Cerebellar nuclear complex (tissue), 1 donor: Measurements from ENCODE around the gene HSPA5.
A peak's percentile ranks its signal among the peaks of the same experiment; 100 is the strongest.
"Not testable (repeated sequence)": the region's sequence is repeated elsewhere in the genome, so short reads cannot be mapped to it uniquely, and the experiment has no call there.

Experiments
- DNase-seq, 2 experiments: peaks; one replicate each; lab custom pipeline; 2025; lab: John Stamatoyannopoulos, UW

HSPA5 gene

DNA sequence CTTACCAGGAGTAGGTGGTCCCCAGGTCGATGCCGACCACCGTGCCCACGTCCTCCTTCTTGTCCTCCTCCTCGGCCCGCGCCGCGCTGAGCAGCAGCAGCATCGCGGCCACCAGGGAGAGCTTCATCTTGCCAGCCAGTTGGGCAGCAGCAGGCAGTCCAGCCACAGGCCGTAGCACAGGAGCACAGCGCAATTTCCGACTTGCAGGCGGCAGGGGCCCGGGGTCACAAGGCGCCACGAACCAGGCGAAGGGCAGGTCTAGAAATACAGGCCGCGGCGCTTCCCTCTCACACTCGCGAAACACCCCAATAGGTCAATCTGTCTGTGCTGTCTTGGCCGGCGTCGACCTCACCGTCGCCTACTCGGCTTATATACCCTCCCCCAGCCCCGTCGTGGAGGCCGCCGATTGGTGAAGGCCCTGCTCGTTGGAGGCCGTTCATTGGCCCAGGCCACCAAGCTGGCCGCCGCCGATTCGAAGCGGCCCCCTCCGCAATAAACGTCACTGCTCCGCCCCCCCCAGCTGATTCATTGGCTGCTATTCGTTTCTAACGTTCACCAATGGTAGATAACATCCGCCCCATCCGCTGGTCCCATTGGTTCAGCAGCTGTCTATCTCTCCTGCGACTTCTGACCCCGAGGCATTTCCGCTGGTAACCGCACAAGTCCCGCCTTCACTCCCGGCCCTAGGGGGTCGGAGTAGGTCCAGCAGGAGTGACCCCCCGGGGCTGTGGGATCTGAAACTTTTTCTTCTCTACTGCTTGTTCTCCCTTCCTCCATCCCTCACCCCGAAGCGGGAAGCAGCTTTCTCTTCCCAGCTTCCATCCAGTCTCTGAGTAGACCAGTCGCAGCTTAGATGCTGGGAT lies at the start of gene HSPA5:
HSPA5 (minus strand) TSS at position 344 of the 863 bp plus-strand sequence; CDS start at position 127, 217 bp downstream.
- DNase-seq: peak; percentile 90 to 100

DNA sequence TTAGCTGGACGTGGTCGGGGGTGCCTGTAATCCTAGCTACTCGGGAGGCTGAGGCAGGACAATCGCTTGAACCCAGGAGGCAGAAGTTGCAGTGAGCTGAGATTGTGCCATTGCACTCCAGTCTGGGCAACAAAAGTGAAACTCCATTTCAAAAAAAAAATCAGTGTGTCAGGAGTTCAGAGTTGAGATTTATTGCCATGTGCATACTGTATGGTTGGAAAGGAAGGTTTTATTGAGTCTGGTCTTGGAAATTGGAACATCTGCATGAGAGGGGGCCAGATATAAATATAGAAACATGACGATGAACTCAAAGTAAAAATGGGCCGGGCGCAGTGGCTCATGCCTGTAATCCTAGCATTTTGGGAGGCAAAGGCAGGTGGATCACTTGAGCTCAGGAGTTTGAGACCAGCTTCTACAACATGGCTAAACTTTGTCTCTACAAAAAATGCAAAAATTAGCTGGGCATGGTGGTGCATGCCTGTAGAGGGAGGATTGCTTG lies 45.8 kb upstream of the HSPA5 start:
- not testable (repeated sequence) for DNase-seq

GRCh38 chr9:125284855-125285254 lies 43.7 kb upstream of the HSPA5 start:
- DNase-seq: no peak

- no peak for DNase-seq
These were observed 39.8 kb upstream of the HSPA5 start for GRCh38 chr9:125280945-125281344.

DNA sequence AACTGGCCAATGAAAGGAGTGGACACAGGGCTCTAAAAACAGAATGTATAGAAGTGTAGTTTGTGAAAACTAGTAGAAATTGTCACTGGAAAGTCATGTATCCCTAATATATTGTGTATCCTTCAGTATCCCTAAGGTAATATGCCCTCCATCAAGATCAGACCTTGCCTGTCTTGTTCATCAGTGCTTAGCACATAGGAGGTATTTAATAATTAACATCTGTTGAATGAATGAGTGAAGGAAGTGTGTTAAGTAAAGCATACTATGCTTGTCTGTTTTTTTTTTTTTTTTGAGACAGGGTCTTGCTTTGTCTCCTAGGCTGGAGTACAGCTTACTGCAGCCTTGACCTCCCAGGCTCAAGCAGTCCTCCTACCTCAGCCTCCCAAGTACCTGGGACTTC lies 36.3 kb upstream of the HSPA5 start:
- no peak for DNase-seq

DNA sequence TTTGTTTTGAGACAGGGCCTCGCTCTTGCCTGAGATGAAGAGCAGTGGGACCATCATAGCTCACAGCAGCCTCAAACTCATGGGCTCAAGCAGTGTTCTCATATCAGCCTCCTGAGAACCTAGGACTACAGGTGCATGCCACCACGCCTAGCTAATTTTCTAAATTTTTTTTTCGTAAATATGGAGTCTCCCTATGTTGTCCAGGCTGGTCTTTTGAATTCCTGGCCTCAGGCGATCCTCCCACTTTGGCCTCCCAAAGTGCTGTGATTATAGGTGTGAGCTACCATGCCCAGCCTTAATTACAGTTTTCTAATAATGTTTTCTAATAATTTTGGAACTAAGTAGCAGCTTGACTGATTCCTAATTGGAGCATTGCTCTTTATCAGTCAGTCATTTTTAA lies 35.6 kb upstream of the HSPA5 start:
- no peak for DNase-seq

DNA sequence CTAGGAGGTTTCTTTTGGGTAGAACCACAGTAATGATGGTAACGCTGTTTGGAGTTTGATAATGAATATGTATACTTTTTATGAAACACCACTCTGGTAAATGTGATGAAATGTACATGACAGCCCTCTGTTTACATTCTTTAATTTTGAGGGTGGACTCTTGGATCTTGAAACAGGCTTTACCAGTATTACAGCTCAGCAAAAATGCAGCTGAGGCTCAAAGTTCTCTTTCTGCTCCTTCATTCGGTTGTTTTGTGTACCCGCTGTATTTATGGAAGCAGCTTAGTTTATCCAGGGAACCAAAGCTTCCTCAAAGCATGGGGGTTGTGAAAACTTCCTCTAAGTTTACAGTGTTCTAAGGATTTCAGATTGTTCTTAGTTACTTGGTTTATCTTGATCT lies 31.6 kb upstream of the HSPA5 start:
- DNase-seq: no peak

DNA sequence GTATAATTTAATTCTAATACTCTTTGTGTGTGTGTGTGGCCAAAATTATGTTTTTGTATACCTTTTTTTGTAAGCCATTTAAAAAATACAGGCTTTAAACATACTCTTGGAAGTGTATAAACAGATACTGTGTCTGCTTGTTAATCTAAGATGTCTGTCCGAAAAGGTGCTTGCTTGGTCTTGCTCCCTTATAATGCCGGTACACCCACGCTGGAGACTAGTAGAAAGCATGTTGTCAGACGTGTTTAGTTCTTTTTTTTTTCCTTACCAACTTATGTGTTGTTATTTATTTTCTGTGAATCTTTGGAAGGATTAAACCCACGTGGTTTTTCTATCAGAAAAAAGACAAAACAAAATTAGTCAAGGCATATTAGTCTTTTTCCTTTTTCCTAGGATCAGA lies 29.9 kb upstream of the HSPA5 start:
- DNase-seq: no peak

DNA sequence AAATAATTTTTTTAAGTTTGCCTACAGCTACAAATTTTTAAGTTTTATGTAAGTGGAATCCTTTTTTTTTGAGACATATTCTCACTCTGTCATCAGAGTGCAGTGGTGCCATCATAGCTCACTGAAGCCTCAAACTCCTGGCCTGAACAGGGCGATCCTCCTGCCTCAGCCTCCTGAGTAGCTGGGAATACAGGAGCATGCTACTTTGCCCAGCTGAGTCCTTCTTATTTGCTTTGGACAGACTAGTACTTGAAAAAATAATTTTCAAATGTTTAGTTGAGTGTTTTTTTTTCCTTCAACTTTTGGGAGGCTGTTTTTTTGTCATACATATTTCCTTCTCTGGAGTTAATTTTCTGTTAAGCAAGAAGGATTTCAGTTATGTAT lies 27.9 kb upstream of the HSPA5 start:
- no peak for DNase-seq

- DNase-seq: no peak
These were observed 27.4 kb upstream of the HSPA5 start for GRCh38 chr9:125268394-125269013.

GRCh38 chr9:125264068-125264467 lies 22.9 kb upstream of the HSPA5 start:
- DNase-seq: not testable (repeated sequence)

DNA sequence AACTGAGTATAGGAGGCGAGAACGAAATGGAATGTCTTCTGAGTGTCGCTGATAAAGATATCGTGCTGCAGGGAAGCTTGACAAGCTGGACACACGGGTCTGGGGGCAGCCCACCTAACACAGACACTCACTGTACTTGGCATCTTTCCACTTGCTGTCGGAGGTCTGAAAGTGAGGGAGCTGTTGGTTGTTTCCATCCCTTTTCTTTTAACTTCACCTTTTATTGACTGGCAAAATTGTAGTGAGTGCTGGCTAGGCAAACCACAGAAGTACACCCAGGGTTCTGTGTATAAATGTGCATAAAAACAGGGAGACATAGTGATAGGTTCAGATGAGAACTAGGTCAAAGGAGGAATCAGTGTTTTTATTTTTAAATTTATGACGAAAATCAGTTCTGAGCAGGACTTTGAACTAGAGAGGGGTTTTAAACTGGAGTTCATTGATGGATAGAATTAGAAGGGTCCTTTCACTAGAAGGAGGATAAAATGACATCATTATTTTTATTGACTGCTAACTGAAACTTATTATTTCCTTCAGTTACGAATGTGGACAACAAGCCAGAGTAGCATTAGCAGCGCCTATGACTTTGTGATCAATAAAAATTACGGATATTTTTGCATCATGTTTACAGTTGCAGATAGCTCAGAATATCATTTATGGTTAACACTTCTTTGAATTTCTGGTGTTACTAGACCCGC lies 21.3 kb upstream of the HSPA5 start:
- no peak for DNase-seq

DNA sequence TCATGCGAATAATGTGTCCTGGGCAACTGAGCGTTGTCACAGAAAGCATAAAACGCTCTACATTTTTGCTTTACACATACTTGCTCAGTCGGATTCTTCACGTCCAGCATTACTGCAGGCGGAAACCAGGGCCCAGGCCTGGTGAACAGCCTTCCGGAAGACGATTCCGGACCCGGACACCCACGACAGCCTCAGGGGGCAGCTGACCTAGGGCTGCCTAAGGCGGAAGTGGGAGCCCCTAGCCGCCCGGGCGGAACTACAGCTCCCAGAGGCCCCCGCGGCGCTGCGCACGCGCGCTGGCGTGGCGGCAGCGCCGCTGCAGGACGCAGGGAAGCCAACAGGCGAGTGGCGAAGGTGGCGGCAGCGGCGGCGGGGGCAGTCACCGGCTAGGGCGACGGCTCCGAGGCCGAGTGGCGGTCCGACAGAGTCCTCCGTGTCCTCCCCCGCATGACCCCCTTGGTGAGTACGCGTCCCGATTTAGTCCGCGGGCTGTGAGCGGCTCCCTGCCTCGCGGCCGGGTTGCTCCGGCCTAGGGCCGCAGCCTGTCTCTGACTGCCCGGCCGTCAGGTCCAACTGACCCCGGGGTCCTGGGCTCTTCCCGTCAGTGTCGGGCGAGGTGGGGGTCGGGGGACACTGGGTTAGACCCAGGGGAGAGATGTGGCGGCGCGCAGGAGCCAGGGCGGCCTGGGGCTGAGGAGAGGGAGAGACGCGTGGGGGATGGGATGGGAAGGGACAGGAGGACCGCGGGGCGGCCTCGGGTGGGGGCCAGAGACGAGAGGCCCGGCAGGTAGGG lies 20.6 kb upstream of the HSPA5 start, which contains the start of gene GAPVD1:
GAPVD1 (plus strand) TSS at position 326 of the 793 bp plus-strand sequence. CDS start 37,096 bp downstream, outside the sequence.
- peak in 1 of 2 experiments; percentile 14 for DNase-seq

GRCh38 chr9:125260561-125260960 lies 19.4 kb upstream of the HSPA5 start:
- peak in 1 of 2 experiments; percentile 50 for DNase-seq

DNA sequence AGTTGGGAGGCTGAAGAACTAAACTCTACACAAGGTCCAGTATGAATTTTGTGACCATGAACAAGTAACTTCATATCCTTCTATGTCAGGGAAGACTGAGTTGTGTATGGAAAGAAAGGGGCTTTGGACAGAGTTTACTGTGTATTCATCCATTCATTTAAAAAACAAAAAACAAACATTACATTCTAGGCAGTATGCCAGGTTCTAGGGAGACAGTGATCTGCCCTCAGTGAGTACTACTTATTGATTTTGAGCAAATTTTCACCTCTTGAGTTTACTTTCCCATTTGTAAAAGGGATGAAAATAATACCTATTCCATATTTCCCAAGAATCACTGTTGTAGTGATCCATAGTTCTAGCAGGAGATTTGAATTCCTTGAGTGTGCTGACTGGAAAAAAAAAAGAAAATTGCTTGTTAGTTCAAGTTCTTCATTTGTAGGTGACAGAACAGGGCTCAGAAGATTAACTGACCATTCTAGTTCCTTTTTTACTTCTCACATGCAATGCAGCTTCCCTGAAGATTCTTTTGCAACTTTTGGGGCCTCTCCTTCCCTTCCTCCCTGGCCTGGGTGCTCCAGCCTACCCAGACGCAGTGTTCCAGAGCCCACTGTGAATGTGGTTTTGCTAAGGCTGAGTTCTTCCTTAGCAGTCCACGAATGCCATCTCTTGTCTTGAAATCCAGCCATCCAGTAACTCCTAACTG lies 17.8 kb upstream of the HSPA5 start:
- no peak for DNase-seq

DNA sequence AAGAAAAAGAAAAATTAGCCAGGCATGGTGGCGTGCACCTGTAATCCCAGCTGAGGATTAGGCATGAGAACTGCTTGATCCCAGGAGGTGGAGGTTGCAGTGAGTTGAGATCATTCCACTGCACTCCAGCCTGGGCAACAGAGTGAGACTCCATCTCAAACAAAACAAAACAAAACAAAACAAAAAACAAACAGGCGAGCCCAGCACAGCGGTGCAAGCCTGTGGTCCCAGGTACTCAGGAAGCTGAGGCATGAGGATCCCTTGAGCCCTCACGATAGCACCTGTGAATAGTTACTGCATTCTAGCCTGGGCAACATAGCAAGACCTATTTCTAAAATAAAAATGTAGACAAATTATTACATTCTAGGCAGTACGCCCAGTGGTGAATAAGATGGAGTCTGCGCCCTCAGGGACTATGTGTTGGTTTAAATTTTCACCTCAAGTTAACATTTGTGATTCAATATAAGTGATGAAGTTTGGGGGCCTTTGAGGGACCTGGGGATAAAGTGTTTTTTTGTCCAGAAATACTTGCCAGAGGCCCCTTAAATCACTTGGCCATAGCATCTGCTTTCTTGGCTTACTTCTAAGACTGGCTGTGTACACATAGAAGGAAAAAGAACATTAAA lies 17.1 kb upstream of the HSPA5 start:
- DNase-seq: no peak

- no peak for DNase-seq
These were observed 14.7 kb upstream of the HSPA5 start for GRCh38 chr9:125255781-125256391.

DNA sequence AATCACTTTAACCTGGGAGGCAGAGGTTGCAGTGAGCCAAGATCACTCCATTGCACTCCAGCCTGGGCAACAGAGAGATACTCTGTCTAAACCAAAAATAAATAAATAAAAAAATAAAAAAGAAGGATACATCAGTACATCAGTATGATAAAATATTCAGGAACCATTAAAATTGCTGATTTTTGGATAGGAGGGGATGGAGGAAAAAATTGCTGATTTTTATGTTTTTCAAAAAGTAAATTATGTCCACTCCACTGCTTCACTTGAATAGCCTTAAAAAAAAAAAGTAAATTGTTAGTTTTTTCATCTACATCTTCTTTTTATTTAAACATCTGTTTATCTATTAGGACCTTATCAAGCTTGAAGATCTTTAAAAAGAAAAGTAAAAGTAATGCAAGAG lies 13.1 kb upstream of the HSPA5 start:
- no peak for DNase-seq

DNA sequence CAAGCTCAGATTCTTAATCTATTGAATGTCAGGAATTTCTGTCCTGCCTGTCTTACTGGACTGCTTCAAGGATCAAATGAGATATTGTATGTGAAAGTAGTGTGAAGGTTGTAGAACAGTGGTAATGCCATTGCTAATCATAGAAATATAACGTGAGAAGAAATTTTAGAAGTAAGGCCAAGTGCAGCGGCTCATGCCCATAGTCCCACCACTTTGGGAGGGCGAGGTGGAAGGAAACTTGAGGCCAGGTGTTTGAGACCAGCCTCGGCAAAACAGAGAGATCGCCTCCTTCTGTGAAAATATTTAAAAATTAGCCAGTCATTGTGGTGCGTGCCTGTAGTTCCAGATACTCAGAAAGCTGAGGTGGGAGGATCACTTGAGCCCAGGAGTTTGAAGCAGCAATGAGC lies 5.1 kb upstream of the HSPA5 start:
- no peak for DNase-seq

GRCh38 chr9:125243792-125244260 lies 2.7 kb upstream of the HSPA5 start:
- no peak for DNase-seq
